ENCODE data around the gene GNS.

GRCh38 chr12:64707362-64707761 is 51.8 kb downstream of the GNS start:
- no peak for TF ChIP-seq CTCF (IDR thresholded peaks at IDR 0.05 in 4 of 5, conservative IDR thresholded peaks at IDR 0.05 in 1 of 5)
- TF ChIP-seq POLR2A (IDR thresholded peaks at IDR 0.05): no peak
